ENCODE results near the gene XCR1. TPM values are rescaled to one million over a fixed set of nuclear protein-coding genes. Genes with fewer than 3 reads are reported as not detected.
"Not testable (repeated sequence)": the region's sequence is repeated elsewhere in the genome, so short reads cannot be mapped to it uniquely, and the experiment has no call there.

Gene XCR1
- total and polyA plus RNA-seq, 5 experiments from 2014 or later: not detected

DNA sequence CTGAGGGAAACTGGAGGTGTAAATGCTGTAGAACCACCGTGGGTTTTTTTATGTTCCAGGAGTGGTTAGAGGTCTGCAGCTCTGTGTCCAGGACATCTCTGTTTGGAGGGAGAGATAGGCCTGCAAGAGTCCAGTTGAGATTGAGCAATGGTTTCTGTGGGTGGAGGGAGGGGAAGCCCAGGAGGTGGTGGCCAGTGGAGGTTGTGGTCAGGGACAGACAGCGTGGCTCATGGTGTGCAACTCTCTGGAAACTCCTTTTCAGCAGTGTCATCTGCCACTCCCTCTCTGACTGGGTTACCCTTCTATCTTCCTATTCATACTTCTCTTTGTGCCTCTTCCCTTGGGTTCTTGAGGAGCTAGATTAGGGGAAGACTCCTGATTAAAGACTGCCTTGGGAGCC is 9.6 kb downstream of the XCR1 start:
- H3K27me3 Mint-ChIP-seq: peaks cover 0 to 7% (median 1%) of the 10 kb centered on the region in 5 donors
- DNase-seq (no peak), ATAC-seq (no peak)
- no peak overlapping the region for H3K27ac Mint-ChIP-seq
- POLR2A ChIA-PET: no interaction called here
- peaks cover 7 to 18% (median 13%) of the 10 kb centered on the region in 4 donors for H3K4me1 Mint-ChIP-seq
- H3K9me3 Mint-ChIP-seq: no peaks in the 10 kb centered on the region
- H3K4me3 Mint-ChIP-seq: no peak overlapping the region
- H3K36me3 Mint-ChIP-seq: peaks cover 0 to 2% (median 0%) of the 10 kb centered on the region in 3 donors

DNA sequence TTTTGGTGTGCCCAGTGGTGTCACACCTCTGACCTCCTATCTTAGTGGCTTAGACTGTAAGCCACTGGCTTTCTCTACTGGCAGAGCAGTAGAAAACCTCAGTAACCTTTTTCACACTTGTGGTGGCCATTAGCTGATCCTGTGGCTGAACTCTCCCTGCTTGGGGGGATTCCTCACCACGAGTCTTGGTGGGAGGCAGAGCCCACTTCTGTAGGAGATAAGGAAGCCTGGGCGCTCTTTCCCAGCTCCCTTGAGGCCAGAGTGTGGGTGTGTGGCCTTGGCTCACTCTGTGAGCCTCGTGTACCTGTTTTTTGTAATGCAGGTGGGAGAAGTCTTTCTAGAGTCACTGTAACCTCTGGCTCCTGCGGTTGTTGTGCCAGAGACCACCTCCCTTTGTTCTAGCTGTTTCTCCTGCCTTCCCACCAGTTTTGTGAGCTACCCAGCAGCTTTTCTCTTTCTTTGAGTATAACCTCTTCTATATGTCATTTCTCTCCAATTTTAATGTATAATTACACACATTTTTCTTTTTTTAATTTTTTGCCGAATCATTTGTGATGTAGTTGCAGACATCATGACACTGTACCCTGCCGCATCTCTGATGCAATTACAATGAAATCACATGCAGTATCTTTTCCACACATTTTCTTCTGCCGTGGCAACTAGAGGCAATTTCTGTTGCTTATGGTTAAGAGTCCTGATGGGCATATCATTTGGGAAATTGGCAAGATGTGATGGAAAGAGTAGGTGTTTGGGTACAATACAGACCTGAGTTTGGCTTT is 13.8 kb downstream of the XCR1 start:
- peaks cover 7 to 17% (median 11%) of the 10 kb centered on the region in 4 donors for H3K4me1 Mint-ChIP-seq
- ATAC-seq (no peak), DNase-seq (no peak)
- no peaks in the 10 kb centered on the region for H3K9me3 Mint-ChIP-seq
- no peak overlapping the region for H3K4me3 Mint-ChIP-seq
- no peak overlapping the region for H3K27ac Mint-ChIP-seq
- H3K27me3 Mint-ChIP-seq: no peaks in the 10 kb centered on the region
- no peaks in the 10 kb centered on the region for H3K36me3 Mint-ChIP-seq
- POLR2A ChIA-PET: interaction anchor here (1.2 kb wide), 1 partner anchor 17 kb away, joined by 3 read pairs; no protein-coding TSS in a partner anchor

DNA sequence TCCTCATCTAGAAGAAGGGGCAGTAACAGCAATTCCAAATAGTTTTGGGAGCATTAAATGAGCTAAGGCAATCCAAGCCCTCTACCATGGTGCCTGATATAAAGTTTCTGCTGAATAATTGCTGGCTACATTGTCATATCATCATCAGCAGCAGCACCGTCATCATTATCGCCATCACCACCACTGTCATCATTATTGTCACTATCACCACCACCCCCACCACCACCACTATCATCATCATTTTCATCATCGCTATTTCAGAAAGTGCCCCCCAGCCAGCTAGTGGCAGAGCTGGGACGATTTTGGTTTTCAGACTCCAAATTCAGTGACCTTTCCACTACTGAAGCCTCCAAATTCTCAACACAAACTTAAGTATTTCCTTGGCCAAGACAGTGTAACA is 15.0 kb downstream of the XCR1 start:
- ATAC-seq: no peak
- no peak overlapping the region for H3K27ac Mint-ChIP-seq
- peaks cover 7 to 17% (median 11%) of the 10 kb centered on the region in 4 donors for H3K4me1 Mint-ChIP-seq
- H3K4me3 Mint-ChIP-seq: no peak overlapping the region
- no peaks in the 10 kb centered on the region for H3K36me3 Mint-ChIP-seq
- H3K9me3 Mint-ChIP-seq: no peaks in the 10 kb centered on the region
- H3K27me3 Mint-ChIP-seq: no peaks in the 10 kb centered on the region
- DNase-seq: no peak
- POLR2A ChIA-PET: interaction anchor here (1.2 kb wide), 1 partner anchor 16 kb away, joined by 3 read pairs; no protein-coding TSS in a partner anchor

DNA sequence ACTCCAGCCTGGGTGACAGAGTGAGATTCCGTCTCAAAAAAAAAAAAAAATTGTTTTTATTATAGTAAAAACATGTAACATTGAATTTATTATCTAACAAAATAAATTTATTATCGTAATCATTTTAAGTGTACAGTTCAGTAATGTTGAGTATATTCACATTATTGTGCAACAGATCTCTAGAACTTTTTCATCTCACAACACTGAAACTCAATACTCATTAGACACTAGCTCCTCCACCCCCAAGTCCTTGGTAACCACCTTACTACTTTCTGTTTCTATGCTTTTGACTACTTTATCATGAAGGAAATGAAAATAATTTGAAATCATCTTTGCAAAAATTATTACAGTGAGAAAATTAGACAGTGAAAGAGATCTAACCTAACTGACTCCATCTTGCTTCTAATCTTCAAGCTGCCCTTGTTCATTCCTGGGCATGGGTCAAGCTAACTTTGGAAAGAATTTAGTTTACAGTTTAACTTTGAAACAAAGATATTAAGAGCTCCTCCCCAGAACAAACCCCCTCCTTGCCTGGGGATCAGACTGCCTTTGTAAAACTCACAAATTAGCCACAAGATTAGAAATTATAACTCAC is 16.7 kb downstream of the XCR1 start:
- H3K36me3 Mint-ChIP-seq: no peaks in the 10 kb centered on the region
- no peak for ATAC-seq
- H3K27me3 Mint-ChIP-seq: no peaks in the 10 kb centered on the region
- H3K27ac Mint-ChIP-seq: no peak overlapping the region
- POLR2A ChIA-PET: no interaction called here
- peaks cover 7 to 12% (median 9%) of the 10 kb centered on the region in 4 donors for H3K4me1 Mint-ChIP-seq
- no peak overlapping the region for H3K4me3 Mint-ChIP-seq
- no peak for DNase-seq
- no peaks in the 10 kb centered on the region for H3K9me3 Mint-ChIP-seq

DNA sequence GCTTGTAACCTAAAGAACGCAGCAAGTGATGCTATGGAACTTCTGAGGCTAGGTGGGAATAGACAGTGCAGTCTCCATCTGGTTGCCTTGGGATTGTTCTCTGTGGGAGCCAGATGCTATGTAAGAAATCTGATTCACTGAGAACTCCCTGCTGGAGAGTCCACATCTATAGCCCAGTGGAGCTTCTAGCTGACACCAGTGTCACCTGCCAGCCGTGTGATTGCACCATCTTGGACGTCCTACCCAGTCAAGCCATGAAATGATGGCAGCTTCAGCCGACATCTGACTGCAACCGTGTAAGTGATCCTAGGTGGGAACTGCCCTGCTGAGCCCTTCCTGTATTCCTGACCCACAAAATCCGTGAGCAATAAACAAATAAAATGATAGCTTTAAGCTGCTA is 19.2 kb downstream of the XCR1 start:
- ATAC-seq (no peak), DNase-seq (no peak)
- Mint-ChIP-seq H3K9me3 (no peaks in the 10 kb centered on the region), H3K4me3 (no peak overlapping the region), H3K4me1 (peaks cover 0 to 7% (median 2%) of the 10 kb centered on the region in 4 donors), H3K36me3 (no peaks in the 10 kb centered on the region), H3K27me3 (no peaks in the 10 kb centered on the region), H3K27ac (no peak overlapping the region)
- POLR2A ChIA-PET: no interaction called here

DNA sequence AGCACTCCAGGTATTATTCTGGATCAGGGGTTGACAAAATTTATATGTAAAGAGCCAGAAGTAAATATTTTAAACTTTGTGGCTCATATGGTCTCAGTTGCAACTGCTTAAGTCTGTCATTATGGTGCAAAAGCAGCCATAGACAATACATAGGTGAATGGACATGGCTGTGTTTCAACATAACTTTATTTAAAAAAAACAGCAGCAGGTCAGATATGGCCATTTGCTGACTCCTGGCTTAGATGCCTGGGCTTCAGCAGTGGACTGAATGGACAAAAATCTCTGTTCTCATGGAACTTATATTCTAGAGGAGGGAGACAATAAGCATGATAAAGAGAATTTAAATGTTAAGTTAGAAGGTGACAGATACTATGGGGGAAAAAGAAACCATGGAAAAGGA is 20.0 kb downstream of the XCR1 start:
- peaks cover 0 to 7% (median 2%) of the 10 kb centered on the region in 4 donors for H3K4me1 Mint-ChIP-seq
- H3K27me3 Mint-ChIP-seq: no peaks in the 10 kb centered on the region
- H3K9me3 Mint-ChIP-seq: no peaks in the 10 kb centered on the region
- no peak overlapping the region for H3K4me3 Mint-ChIP-seq
- no peaks in the 10 kb centered on the region for H3K36me3 Mint-ChIP-seq
- ATAC-seq (no peak), DNase-seq (no peak)
- peak overlapping the region in 1 of 10 donors; percentile 6 for H3K27ac Mint-ChIP-seq
- POLR2A ChIA-PET: no interaction called here

DNA sequence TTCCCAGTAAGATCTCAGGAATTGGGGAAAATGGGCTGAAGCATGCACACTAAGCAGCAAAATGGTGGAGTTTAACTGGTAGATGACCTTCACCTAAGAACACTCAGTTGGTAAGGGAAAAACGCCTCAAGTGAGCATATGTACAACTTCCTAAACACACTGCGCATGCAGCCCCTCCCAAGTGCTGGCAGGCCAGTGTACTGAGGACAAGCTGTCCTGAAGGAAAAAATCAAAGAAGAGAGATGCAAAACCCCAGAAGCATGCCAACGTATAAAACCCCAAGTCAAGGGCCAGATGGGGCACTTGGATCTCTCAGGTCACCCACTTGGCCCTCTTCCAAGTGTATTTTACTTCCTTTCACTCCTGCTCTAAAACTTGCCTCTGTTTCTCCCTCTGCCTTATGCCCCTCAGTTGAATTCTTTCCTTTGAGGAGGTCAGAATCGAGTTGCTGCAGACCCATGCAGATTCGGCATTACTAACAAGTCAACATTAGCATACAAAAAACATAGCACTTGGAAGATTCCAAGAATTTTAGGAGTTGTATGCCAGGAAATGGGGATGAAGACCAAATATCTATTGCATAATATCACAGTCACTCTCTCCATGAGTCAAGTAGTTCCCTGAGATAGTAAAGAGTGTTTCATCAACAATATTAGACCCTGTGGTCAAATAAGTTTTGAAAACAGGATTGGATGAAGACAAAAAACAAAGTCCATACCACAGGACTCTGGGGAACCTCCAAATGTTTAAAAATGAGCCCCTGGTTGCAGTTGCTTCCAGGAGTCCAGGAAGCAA is 20.8 kb downstream of the XCR1 start:
- ATAC-seq (no peak), DNase-seq (no peak)
- peaks cover 0 to 7% (median 2%) of the 10 kb centered on the region in 4 donors for H3K4me1 Mint-ChIP-seq
- POLR2A ChIA-PET: no interaction called here
- no peak overlapping the region for H3K27ac Mint-ChIP-seq
- no peaks in the 10 kb centered on the region for H3K27me3 Mint-ChIP-seq
- H3K36me3 Mint-ChIP-seq: no peaks in the 10 kb centered on the region
- H3K9me3 Mint-ChIP-seq: no peaks in the 10 kb centered on the region
- no peak overlapping the region for H3K4me3 Mint-ChIP-seq

DNA sequence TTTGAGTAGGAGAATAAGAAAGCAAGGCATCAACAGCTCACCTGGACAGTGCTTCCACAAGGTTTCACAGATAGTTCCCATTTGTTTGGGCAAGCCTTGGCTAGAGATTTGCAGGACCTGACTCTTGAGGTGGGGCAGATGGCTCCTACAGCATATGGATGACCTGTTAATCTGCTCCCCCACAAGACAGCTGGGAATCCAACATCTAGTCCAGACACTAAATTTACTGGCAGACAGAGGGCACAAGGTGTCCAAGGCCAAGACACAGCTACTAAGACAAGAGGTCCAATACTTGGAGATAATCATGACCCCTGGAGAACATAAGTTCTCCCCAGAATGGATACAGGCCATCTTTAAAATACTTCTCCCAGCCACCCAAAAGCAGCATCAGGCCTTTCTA is 23.6 kb downstream of the XCR1 start:
- not testable (repeated sequence) for H3K9me3 Mint-ChIP-seq, H3K27ac Mint-ChIP-seq, ATAC-seq, H3K27me3 Mint-ChIP-seq, H3K4me3 Mint-ChIP-seq, H3K36me3 Mint-ChIP-seq, DNase-seq, H3K4me1 Mint-ChIP-seq
- POLR2A ChIA-PET: interaction anchor here (1.1 kb wide), 1 partner anchor 9 kb away, joined by 3 read pairs; no protein-coding TSS in a partner anchor

DNA sequence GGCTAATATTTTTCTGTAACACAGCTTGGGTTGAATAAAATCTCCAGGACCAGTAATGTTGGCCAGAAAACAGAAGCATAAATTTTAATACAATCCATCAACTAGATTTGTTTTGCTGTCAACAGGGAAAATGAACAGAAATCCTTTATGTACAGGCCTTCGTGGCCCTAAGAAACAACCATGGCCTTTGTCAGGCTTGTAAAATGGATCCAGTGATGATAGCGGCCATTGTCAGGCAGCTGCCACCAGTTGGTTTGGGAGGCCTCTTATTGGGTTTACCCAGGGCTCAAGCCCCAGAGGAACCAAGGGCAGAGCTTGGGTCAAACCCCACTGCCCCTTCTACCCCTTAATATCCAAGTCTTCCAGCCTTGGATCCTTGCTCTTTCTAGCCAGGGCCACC is 26.1 kb downstream of the XCR1 start:
- peaks cover 0 to 8% (median 5%) of the 10 kb centered on the region in 4 donors for H3K4me1 Mint-ChIP-seq
- H3K36me3 Mint-ChIP-seq: no peaks in the 10 kb centered on the region
- no peaks in the 10 kb centered on the region for H3K9me3 Mint-ChIP-seq
- POLR2A ChIA-PET: no interaction called here
- ATAC-seq: no peak
- H3K27me3 Mint-ChIP-seq: peaks cover 0 to 7% (median 0%) of the 10 kb centered on the region in 5 donors
- DNase-seq: no peak
- no peak overlapping the region for H3K4me3 Mint-ChIP-seq
- no peak overlapping the region for H3K27ac Mint-ChIP-seq

DNA sequence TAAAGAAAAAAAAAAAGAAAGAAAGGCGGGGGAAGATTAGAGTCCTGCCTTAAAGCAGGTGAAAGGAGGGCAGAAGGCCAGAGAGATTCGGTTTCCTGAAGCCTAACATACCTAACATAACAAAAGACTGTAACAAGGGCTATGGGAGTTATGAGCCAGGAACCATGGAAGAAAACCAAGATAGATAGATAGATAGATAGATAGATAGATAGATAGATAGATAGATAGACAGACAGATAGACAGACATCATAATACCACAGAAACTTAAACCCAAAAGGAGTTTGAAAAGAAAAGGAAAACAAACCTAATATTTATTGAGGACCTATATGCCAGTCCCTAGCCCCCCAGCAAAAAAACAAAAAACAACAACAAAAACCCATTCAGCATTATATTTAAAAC is 29.3 kb downstream of the XCR1 start:
- Mint-ChIP-seq H3K4me1 (peaks cover 5 to 26% (median 22%) of the 10 kb centered on the region in 4 donors), H3K9me3 (no peaks in the 10 kb centered on the region), H3K27me3 (peaks cover 0 to 7% (median 0%) of the 10 kb centered on the region in 5 donors), H3K27ac (no peak overlapping the region), H3K4me3 (no peak overlapping the region), H3K36me3 (no peaks in the 10 kb centered on the region)
- POLR2A ChIA-PET: no interaction called here
- no peak for DNase-seq
- no peak for ATAC-seq

DNA sequence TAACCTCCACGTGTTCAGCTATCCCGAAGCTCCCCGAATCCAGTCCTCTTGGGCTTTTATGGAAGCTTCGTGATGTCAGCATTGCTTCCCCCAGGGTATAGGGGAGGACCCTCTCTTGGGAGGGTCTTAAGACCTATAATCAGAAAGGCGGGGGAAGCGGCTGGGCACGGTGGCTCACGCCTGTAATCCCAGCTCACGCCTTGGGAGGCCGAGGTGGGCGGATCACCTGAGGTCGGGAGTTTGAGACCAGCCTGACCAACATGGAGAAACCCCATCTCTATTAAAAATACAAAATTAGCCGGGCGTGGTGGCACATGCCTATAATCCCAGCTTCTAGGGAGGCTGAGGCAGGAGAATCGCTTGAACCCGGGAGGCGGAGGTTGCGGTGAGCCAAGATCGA is 29.8 kb downstream of the XCR1 start:
- ATAC-seq, H3K4me3 Mint-ChIP-seq, DNase-seq, H3K27me3 Mint-ChIP-seq, H3K36me3 Mint-ChIP-seq, H3K27ac Mint-ChIP-seq, H3K9me3 Mint-ChIP-seq: not testable (repeated sequence)
- POLR2A ChIA-PET: interaction anchor here (0.9 kb wide), 1 partner anchor 77 kb away, joined by 3 read pairs; no protein-coding TSS in a partner anchor
- peaks cover 8 to 31% (median 26%) of the 10 kb centered on the region in 4 donors for H3K4me1 Mint-ChIP-seq

DNA sequence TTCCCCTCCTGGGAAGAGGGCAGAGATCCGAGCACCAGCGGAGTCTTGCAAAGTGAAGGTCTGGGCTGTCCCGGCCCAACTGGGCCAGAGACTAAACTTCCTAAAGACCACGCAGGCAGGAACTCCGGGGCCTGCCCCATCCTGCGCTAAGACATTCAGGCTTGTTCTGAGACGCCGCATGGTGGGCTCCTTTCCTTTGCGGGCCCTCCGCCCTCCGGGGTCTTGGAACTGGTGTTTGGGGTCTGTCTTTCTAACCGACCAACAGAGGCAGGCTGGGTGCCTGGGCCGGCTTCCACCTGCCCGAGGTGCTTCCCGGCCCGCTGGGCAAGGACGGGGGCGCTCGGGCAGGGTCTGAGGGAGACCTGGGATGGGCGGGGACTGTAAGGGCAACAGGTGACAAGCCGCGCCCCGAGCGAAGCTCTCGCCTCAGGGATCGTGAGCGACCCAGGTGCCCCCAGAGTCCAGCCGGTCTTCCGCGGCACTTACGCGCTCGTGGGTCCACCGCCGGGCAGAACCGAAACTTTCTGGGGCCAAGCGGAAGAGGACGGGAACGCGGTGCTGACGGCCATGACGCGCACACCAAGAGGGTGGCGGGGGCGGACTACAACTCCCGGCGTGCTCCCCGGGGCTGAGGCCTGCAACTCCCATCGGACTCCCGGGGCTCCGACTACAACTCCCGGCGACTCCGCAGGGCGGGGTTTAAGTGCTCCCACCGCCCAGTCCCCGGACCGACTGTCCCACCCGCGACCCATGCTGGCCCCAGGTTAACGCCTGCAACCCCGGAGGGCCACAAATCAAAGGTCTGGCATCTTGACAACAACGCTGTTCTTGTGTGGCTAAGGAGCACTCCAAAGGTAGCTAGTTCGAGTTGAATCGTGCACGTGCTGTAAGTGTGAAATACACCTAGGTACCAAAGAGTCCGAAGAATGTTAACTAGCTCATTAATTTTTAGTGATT is 31.8 kb downstream of the XCR1 start, which contains the start of gene FYCO1:
Gene FYCO1 (minus strand): TSS at position 589 of the 957 bp plus-strand sequence. CDS start 10,914 bp downstream, outside the sequence.
- H3K27me3 Mint-ChIP-seq: peaks cover 0 to 7% (median 0%) of the 10 kb centered on the region in 5 donors
- H3K4me1 Mint-ChIP-seq: peaks cover 16 to 46% (median 42%) of the 10 kb centered on the region in 4 donors
- POLR2A ChIA-PET: interaction anchor here (0.7 to 2.9 kb wide), 10 partner anchors 10 to 74 kb away, joined by 3 to 14 read pairs (median 4); partner anchors contain the start of gene CXCR6
- no peaks in the 10 kb centered on the region for H3K9me3 Mint-ChIP-seq
- DNase-seq: peak; percentile 74 to 91 (median 83)
- ATAC-seq: peak; percentile 93 to 96
- H3K27ac Mint-ChIP-seq: peak within 1 kb of the TSS; percentile 73 to 95 (median 90)
- H3K4me3 Mint-ChIP-seq: peak within 1 kb of the TSS; percentile 83 to 91 (median 88)
- H3K36me3 Mint-ChIP-seq: peaks cover 0 to 3% (median 0%) of the 10 kb centered on the region in 3 donors

Data from naive thymus-derived CD8-positive, alpha-beta T cell (primary cell).